Measurements from ENCODE around the gene EGFR.

GRCh38 chr7:55013851-55014250, 5.0 kb upstream of the EGFR start:
- TF ChIP-seq CTCF (IDR thresholded peaks at IDR 0.05): no peak
- no peak for TF ChIP-seq EP300 (IDR thresholded peaks at IDR 0.05)
